NCI-H446 treated with DMSO at 0.1 percent for 48 hours (cell line): Measurements from ENCODE around the gene ZBTB4.
"Not testable (repeated sequence)": the region's sequence is repeated elsewhere in the genome, so short reads cannot be mapped to it uniquely, and the experiment has no call there.

ENCODE experiments used
- DNase-seq: peaks from one replicate; lab custom pipeline; 2025; lab: John Stamatoyannopoulos, UW

ZBTB4 gene

GRCh38 chr17:7495906-7496434, 16.5 kb upstream of the ZBTB4 start:
- no peak for DNase-seq

DNA sequence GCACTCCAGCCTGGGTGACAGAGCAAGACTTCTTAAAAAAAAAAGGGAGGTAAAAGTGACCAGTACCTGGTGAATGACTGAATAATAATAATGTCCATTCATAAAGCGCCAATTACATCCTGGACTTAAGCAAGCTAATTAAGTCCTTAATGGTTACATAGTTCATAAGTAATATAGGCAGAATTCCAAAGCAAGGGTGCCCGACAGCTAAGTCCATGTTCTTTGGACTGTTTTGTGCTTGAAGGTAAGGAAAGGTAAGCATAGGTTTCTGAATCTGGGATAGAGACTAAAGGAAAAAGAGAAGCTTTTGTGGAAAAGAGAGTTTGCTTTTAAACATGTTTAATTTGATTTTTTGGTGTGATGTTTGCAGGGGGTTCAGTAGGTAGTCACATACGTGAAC, 14.5 kb upstream of the ZBTB4 start:
- no peak for DNase-seq

DNA sequence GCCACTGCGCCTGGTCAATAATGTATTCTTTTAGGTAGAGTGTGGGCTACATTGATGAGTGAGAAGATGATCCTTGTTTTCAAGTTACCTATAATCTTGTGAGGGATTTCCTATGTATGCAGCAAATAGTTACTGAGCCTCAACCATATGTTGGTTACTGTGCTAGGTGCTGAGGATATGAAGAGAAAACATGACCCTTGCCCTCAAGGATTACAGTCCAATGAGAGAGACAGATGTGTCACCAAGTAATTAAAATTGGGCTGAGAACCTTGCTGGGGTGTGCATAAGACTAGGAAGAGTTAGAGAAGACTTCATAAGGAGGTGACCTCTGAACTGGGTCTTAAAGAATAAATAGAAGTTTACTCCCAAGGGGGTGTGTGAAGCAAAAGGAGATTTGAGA, 12.2 kb upstream of the ZBTB4 start:
- DNase-seq = no peak

DNA sequence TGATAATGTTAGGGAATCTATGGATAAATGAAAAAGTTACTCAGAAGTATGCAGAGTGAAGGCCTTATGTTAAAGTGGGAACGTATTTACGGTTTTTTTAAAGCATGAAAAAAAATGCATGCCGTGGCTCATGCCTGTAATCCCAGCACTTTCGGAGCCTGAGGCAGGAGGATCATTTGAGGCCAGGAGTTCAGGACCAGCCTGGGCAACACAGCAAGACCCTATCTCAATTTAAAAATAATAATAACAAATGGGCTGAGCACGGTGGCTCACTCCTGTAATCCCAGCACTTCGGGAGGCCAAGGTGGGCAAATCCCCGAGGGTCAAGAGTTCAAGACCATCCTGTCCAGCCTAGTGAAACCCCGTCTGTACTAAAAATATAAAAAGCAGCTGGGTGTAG, 10.7 kb upstream of the ZBTB4 start:
- no peak for DNase-seq

- no peak for DNase-seq
Observed at GRCh38 chr17:7486181-7486580, 6.8 kb upstream of the ZBTB4 start.

DNA sequence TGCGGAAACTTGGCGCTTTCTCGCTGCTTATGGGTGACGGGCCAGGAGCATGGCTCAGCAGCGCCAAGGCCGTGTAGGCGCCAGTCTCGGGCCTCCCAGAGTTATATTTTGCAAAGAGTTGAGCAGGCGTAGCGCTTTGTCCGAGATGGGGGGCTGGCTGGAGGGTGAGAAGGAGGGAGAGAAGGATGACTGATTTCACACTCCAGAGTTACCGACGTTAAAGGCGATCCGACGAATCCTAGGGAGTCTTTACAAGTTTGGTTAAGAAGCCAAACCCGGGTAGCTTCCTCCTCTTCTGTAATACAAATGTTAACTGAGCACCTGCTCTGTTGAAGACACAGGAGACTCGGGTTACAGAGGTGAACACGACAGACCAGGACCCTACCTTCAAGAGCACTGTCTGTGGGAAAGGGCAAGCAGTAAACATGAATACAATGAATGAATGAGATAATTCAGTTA, 5.5 kb upstream of the ZBTB4 start:
- no peak for DNase-seq

DNA sequence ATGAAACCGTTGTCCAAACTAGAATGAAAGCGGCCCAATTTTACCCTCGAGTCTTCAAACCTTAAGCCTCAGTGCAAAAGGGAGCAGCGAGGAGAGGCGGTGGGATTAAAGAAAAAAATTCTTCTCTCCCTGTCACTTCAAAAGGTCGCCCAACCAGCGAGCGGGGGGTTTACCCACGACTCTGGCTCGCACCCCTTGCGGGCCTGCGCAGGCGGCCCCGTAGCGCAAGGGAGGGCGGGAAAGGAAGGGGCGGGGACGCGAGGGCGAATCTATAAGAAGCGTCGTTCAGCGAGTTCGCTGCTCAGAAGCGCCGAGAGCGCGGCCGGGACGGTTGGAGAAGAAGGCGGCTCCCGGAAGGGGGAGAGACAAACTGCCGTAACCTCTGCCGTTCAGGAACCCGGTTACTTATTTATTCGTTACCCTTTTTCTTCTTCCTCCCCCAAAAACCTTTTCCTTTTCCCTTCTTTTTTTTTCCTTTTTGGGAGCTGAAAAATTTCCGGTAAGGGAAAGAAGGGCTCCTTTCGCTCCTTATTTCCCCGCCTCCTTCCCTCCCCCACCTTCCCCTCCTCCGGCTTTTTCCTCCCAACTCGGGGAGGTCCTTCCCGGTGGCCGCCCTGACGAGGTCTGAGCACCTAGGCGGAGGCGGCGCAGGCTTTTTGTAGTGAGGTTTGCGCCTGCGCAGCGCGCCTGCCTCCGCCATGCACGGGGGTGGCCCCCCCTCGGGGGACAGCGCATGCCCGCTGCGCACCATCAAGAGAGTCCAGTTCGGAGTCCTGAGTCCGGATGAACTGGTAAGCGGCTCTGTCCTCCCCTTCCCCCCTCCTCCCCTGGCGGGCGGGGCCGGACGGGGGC, 4.9 kb upstream of the ZBTB4 start, which contains the start of gene POLR2A:
POLR2A (plus strand) TSS at position 300 of the 852 bp plus-strand sequence.
- DNase-seq = peak; percentile 98

DNA sequence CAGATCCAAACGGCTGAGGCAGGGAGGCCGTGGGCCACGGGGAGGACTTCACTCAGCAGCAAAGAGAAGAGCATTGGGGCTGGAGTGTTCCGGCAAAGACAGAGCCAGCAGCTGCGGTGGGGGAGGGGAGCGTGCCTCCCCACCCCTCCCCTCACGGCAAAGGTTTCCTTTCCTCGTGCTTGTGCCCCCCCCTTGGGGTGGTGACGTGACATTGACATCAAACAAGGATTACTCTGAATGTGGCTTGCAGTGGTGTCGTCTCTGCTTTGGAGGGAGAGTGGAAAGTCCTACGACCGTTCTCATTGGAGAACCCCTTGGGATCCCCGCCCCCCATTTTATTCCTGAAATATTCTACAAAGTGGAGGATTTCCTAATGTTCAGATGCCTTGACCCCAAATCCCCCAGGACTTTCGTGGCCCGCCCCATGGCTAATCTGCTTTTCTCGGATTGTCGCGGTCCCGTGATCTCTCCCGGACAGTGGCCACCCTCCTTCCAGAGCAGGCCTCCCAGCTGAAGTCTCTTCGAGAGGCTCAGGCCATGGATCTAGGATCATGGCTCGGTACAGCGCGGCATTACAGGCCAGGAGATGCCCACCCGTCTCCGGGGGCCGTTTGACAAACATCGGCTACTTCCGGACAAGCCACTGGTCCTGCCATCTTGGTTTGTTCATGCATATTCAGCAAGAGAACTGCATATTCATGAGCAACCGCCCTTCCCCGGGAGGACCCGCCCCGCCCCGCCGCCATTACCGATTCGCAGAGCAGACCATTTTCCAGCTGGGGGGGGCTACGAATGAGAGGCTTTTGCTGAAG, 4.0 kb upstream of the ZBTB4 start:
- DNase-seq = peak; percentile 88

- DNase-seq = not testable (repeated sequence)
Observed at GRCh38 chr17:7482742-7483088, 3.3 kb upstream of the ZBTB4 start.

GRCh38 chr17:7481842-7482741, 2.7 kb upstream of the ZBTB4 start:
- DNase-seq = not testable (repeated sequence)

- DNase-seq = not testable (repeated sequence)
Observed at GRCh38 chr17:7481275-7481674, 1.8 kb upstream of the ZBTB4 start, which contains the start of gene SLC35G6. TSS of gene SLC35G6 (plus strand) at chr17:7481446. CDS start at chr17:7481517, 71 bp downstream.

- DNase-seq = no peak
Observed at GRCh38 chr17:7480089-7480384, 606 bp upstream of the ZBTB4 start.

GRCh38 chr17:7478276-7479212, 887 bp downstream of the ZBTB4 start:
- no peak for DNase-seq

GRCh38 chr17:7477392-7478275, 1.8 kb downstream of the ZBTB4 start:
- no peak for DNase-seq

GRCh38 chr17:7476951-7477350, 2.5 kb downstream of the ZBTB4 start:
- DNase-seq = no peak

- no peak for DNase-seq
Observed at GRCh38 chr17:7476494-7476893, 2.9 kb downstream of the ZBTB4 start.

- no peak for DNase-seq
Observed at GRCh38 chr17:7475764-7476422, 3.5 kb downstream of the ZBTB4 start.

DNA sequence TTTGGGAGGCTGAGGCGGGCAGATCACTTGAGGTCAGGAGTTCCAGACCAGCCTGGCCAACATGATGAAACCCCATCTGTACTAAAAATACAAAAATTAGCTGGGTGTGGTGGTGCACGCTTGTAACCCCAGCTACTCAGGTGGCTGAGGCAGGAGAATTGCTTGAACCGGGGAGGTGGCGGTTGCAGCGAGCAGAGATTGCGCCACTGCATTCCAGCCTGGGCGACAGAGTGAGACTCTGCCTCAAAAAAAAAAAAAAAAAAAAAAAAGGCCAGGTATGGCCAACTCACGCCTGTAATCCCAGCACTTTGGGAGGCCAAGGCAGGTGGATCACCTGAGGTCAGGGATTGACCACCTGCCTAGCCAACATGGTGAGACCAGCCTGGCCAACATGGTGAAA, 4.7 kb downstream of the ZBTB4 start:
- DNase-seq = not testable (repeated sequence)

DNA sequence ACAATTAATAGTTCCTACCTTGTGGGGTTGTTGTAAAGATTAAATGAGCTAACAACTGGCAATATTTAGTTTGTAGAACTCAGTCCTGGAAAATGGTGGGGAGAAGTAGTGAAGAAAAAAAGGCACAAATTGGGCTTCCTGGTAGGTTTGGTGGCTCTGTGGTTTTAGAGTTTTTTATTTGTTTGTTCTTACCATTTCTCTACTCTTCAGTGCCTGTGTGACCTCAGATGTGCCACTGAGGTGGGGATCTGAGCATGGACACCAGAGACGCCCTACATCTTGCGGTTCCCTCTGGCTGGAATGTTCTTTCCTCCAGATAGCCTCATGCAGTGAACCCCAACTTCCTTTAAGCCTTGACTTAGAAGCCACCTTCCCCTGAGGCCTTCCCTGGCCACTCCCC, 7.7 kb downstream of the ZBTB4 start:
- DNase-seq = no peak
